ENCODE measurements around the gene EMCN. TPM values are rescaled to one million over a fixed set of nuclear protein-coding genes. Genes with fewer than 3 reads are reported as not detected.

The EMCN gene
- total RNA-seq, 1 donor from 2014 or later, result not detected

DNA sequence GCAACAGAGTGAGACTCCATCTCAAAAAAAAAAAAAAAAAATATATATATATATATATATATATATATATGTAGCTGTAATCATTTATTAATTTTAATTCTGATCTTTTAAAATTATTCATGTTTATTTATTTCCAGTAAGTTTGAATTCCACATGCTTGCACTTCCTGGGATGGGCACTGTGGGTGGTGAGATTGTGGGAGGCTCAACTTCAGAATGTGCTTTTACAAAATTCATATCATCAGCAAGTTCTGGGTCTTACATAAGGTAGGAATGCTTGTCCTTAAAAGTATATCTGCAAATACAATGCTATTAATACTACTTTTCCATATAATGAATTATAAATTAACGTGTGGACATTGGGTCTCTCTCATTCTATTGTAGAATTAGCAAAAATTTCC is 156.5 kb downstream of the EMCN start:
- H4K20me1 ChIP-seq (ENCODE audit: insufficient read depth, low read length), result no peaks in the 10 kb centered on the region
- TF ChIP-seq, protein P1, sequence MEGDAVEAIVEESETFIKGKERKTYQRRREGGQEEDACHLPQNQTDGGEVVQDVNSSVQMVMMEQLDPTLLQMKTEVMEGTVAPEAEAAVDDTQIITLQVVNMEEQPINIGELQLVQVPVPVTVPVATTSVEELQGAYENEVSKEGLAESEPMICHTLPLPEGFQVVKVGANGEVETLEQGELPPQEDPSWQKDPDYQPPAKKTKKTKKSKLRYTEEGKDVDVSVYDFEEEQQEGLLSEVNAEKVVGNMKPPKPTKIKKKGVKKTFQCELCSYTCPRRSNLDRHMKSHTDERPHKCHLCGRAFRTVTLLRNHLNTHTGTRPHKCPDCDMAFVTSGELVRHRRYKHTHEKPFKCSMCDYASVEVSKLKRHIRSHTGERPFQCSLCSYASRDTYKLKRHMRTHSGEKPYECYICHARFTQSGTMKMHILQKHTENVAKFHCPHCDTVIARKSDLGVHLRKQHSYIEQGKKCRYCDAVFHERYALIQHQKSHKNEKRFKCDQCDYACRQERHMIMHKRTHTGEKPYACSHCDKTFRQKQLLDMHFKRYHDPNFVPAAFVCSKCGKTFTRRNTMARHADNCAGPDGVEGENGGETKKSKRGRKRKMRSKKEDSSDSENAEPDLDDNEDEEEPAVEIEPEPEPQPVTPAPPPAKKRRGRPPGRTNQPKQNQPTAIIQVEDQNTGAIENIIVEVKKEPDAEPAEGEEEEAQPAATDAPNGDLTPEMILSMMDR (IDR thresholded peaks at IDR 0.05; ENCODE audit: insufficient read depth, low read depth, low read length), result no peak
- no peak for TF ChIP-seq EZH2 (IDR thresholded peaks at IDR 0.05; ENCODE audit: insufficient read depth, low read length)
- H3K27me3 ChIP-seq (ENCODE audit: insufficient read depth, low read length), result no peaks in the 10 kb centered on the region
- Mint-ChIP-seq H3K9me3 (ENCODE audit: unreplicated experiment) (peaks cover 9% of the 10 kb centered on the region), H3K4me3 (ENCODE audit: unreplicated experiment) (no peak overlapping the region), H3K4me1 (ENCODE audit: low read depth, unreplicated experiment) (peaks cover 1% of the 10 kb centered on the region), H3K27ac (ENCODE audit: unreplicated experiment) (no peak overlapping the region), H3K36me3 (ENCODE audit: low read depth, unreplicated experiment) (peaks cover 1% of the 10 kb centered on the region), H3K27me3 (ENCODE audit: low read depth, unreplicated experiment) (no peaks in the 10 kb centered on the region)
- H3K4me3 ChIP-seq (ENCODE audit: insufficient read depth, low read depth, low read length), result no peak overlapping the region
- no peaks in the 10 kb centered on the region for H3K79me2 ChIP-seq (ENCODE audit: insufficient read depth, low read length)
- H3K27ac ChIP-seq (ENCODE audit: low read depth, low read length), result no peak overlapping the region
- no peaks in the 10 kb centered on the region for H3K9me3 ChIP-seq (ENCODE audit: insufficient read depth, low read depth, low read length)
- no peaks in the 10 kb centered on the region for H3K4me1 ChIP-seq (ENCODE audit: insufficient read depth, low read length)
- H3K9ac ChIP-seq (ENCODE audit: low read length), result no peak overlapping the region
- H2AFZ ChIP-seq (ENCODE audit: low read depth, low read length), result no peak overlapping the region
- no peaks in the 10 kb centered on the region for H3K36me3 ChIP-seq (ENCODE audit: insufficient read depth, low read length)
- FAIRE-seq, result no peak
- DNase-seq (ENCODE audit: low read depth), result no peak
- H3K4me2 ChIP-seq (ENCODE audit: low read length), result no peak overlapping the region

DNA sequence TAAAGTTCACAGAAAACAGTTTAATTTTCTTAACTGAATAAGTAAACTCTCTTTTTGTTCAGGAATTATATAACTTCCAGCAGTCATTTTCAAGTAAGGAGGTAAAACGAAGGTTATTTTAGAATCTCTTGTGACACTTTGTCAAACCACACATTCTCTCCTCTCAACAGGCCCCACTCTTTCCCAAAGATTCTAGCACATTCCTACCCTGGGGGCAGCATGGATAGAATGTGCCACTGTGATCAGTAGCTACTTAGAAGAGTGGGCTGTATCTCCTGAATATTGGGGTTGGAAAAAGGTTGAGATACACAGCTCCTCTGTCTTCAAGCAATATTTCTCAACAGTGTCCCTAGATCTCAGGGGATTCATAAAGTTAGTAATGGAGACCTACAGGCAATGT is 157.6 kb downstream of the EMCN start:
- H3K4me3 Mint-ChIP-seq (ENCODE audit: unreplicated experiment), result no peak overlapping the region
- H3K36me3 ChIP-seq (ENCODE audit: insufficient read depth, low read length), result no peaks in the 10 kb centered on the region
- no peaks in the 10 kb centered on the region for H4K20me1 ChIP-seq (ENCODE audit: insufficient read depth, low read length)
- no peak overlapping the region for H3K9ac ChIP-seq (ENCODE audit: low read length)
- no peak overlapping the region for H3K27ac ChIP-seq (ENCODE audit: low read depth, low read length)
- H3K9me3 ChIP-seq (ENCODE audit: insufficient read depth, low read depth, low read length), result no peaks in the 10 kb centered on the region
- H3K79me2 ChIP-seq (ENCODE audit: insufficient read depth, low read length), result no peaks in the 10 kb centered on the region
- no peak overlapping the region for H3K27ac Mint-ChIP-seq (ENCODE audit: unreplicated experiment)
- H3K4me1 ChIP-seq (ENCODE audit: insufficient read depth, low read length), result no peaks in the 10 kb centered on the region
- H3K4me2 ChIP-seq (ENCODE audit: low read length), result no peak overlapping the region
- H2AFZ ChIP-seq (ENCODE audit: low read depth, low read length), result no peak overlapping the region
- DNase-seq (ENCODE audit: low read depth), result no peak
- no peaks in the 10 kb centered on the region for H3K27me3 ChIP-seq (ENCODE audit: insufficient read depth, low read length)
- no peak for TF ChIP-seq EZH2 (IDR thresholded peaks at IDR 0.05; ENCODE audit: insufficient read depth, low read length)
- TF ChIP-seq, protein P1 (IDR thresholded peaks at IDR 0.05; ENCODE audit: insufficient read depth, low read depth, low read length), result no peak
- H3K36me3 Mint-ChIP-seq (ENCODE audit: low read depth, unreplicated experiment), result peaks cover 1% of the 10 kb centered on the region
- no peak for FAIRE-seq
- no peaks in the 10 kb centered on the region for H3K27me3 Mint-ChIP-seq (ENCODE audit: low read depth, unreplicated experiment)
- no peak overlapping the region for H3K4me3 ChIP-seq (ENCODE audit: insufficient read depth, low read depth, low read length)
- H3K4me1 Mint-ChIP-seq (ENCODE audit: low read depth, unreplicated experiment), result peaks cover 1% of the 10 kb centered on the region
- H3K9me3 Mint-ChIP-seq (ENCODE audit: unreplicated experiment), result peaks cover 9% of the 10 kb centered on the region

GRCh38 chr4:100359441-100359840 is 158.4 kb downstream of the EMCN start:
- no peak overlapping the region for H3K27ac ChIP-seq (ENCODE audit: low read depth, low read length)
- H3K27me3 ChIP-seq (ENCODE audit: insufficient read depth, low read length), result no peaks in the 10 kb centered on the region
- TF ChIP-seq EZH2 (IDR thresholded peaks at IDR 0.05; ENCODE audit: insufficient read depth, low read length), result no peak
- TF ChIP-seq, protein P1 (IDR thresholded peaks at IDR 0.05; ENCODE audit: insufficient read depth, low read depth, low read length), result no peak
- no peak overlapping the region for H3K9ac ChIP-seq (ENCODE audit: low read length)
- H3K9me3 ChIP-seq (ENCODE audit: insufficient read depth, low read depth, low read length), result no peaks in the 10 kb centered on the region
- Mint-ChIP-seq H3K4me3 (ENCODE audit: unreplicated experiment) (no peak overlapping the region), H3K9me3 (ENCODE audit: unreplicated experiment) (peaks cover 9% of the 10 kb centered on the region), H3K36me3 (ENCODE audit: low read depth, unreplicated experiment) (peaks cover 1% of the 10 kb centered on the region), H3K4me1 (ENCODE audit: low read depth, unreplicated experiment) (peaks cover 1% of the 10 kb centered on the region), H3K27ac (ENCODE audit: unreplicated experiment) (no peak overlapping the region), H3K27me3 (ENCODE audit: low read depth, unreplicated experiment) (no peaks in the 10 kb centered on the region)
- DNase-seq (ENCODE audit: low read depth) (no peak), FAIRE-seq (no peak)
- no peak overlapping the region for H3K4me2 ChIP-seq (ENCODE audit: low read length)
- no peak overlapping the region for H2AFZ ChIP-seq (ENCODE audit: low read depth, low read length)
- no peaks in the 10 kb centered on the region for H3K4me1 ChIP-seq (ENCODE audit: insufficient read depth, low read length)
- no peaks in the 10 kb centered on the region for H3K36me3 ChIP-seq (ENCODE audit: insufficient read depth, low read length)
- H4K20me1 ChIP-seq (ENCODE audit: insufficient read depth, low read length), result no peaks in the 10 kb centered on the region
- H3K79me2 ChIP-seq (ENCODE audit: insufficient read depth, low read length), result no peaks in the 10 kb centered on the region
- no peak overlapping the region for H3K4me3 ChIP-seq (ENCODE audit: insufficient read depth, low read depth, low read length)
